Measurements from ENCODE around the gene DMRT3.

Gene DMRT3

GRCh38 chr9:962023-962422 lies 14.4 kb upstream of the DMRT3 start:
- CTCF ChIA-PET, result no interaction called here
- no peaks in the 10 kb centered on the region for H3K9me3 ChIP-seq (ENCODE audit: control insufficient read depth, insufficient read depth, low read depth, low read length)
- no peak overlapping the region for H3K4me3 ChIP-seq (ENCODE audit: low read depth, low read length)
- TF ChIP-seq ZXDB (tag by site-specific recombination; IDR thresholded peaks at IDR 0.05), result no peak
- 0 out of 2 replicates have a peak, but pooled peaks have one; percentile 18 for TF ChIP-seq PRDM10 (tag by site-specific recombination; IDR thresholded peaks at IDR 0.05)
- POLR2A ChIA-PET, result interaction anchor here (0.5 kb wide), 1 partner anchor 77 kb away, joined by 3 read pairs; no protein-coding TSS in a partner anchor
- H3K4me1 ChIP-seq (ENCODE audit: control insufficient read depth, insufficient read depth, low read length), result peaks cover 14% of the 10 kb centered on the region; the same call in 1 of the 2 replicates
- no peak overlapping the region for H3K27ac ChIP-seq (ENCODE audit: extremely low read depth, low read depth, low read length)
- no peaks in the 10 kb centered on the region for H3K36me3 ChIP-seq (ENCODE audit: control insufficient read depth in 2 of 2, insufficient read depth in 1 of 2, low read length in 2 of 2)

GRCh38 chr9:965497-965896 lies 11.0 kb upstream of the DMRT3 start:
- Histone ChIP-seq H3K9me3 (ENCODE audit: control insufficient read depth, insufficient read depth, low read depth, low read length) (no peaks in the 10 kb centered on the region), H3K4me3 (ENCODE audit: low read depth, low read length) (no peak overlapping the region), H3K4me1 (ENCODE audit: control insufficient read depth, insufficient read depth, low read length) (peaks cover 19% of the 10 kb centered on the region), H3K27ac (ENCODE audit: extremely low read depth, low read depth, low read length) (no peak overlapping the region), H3K36me3 (ENCODE audit: control insufficient read depth in 2 of 2, insufficient read depth in 1 of 2, low read length in 2 of 2) (no peaks in the 10 kb centered on the region)
- CTCF ChIA-PET, result interaction anchor here (0.5 to 2.1 kb wide), 3 partner anchors 31 to 131 kb away, joined by 3 to 12 read pairs (median 4); no protein-coding TSS in a partner anchor
- TF ChIP-seq ZBTB20 (tag by site-specific recombination; IDR thresholded peaks at IDR 0.05) (peak; percentile 37; the same call in 1 of the 2 replicates), ZNF37A (tag by site-specific recombination; IDR thresholded peaks at IDR 0.05) (no peak), ZFP69B (tag by site-specific recombination; IDR thresholded peaks at IDR 0.05) (0 out of 2 replicates have a peak, but pooled peaks have one; percentile 19), ZNF292 (tag by site-specific recombination; IDR thresholded peaks at IDR 0.05; ENCODE audit: borderline replicate concordance, low read depth) (no peak), ZNF202 (tag by site-specific recombination; IDR thresholded peaks at IDR 0.05; ENCODE audit: borderline replicate concordance) (no peak), ZNF692 (tag by site-specific recombination; IDR thresholded peaks at IDR 0.05) (peak; percentile 89)
- POLR2A ChIA-PET, result interaction anchor here (1.4 to 3.4 kb wide), 2 partner anchors 11 to 30 kb away, joined by 3 to 24 read pairs; partner anchors contain the start of gene DMRT3

- Histone ChIP-seq H3K27ac (ENCODE audit: extremely low read depth, low read depth, low read length) (no peak overlapping the region), H3K9me3 (ENCODE audit: control insufficient read depth, insufficient read depth, low read depth, low read length) (no peaks in the 10 kb centered on the region), H3K36me3 (ENCODE audit: control insufficient read depth in 2 of 2, insufficient read depth in 1 of 2, low read length in 2 of 2) (no peaks in the 10 kb centered on the region), H3K4me1 (ENCODE audit: control insufficient read depth, insufficient read depth, low read length) (peaks cover 19% of the 10 kb centered on the region), H3K4me3 (ENCODE audit: low read depth, low read length) (no peak overlapping the region)
- ChIA-PET POLR2A (interaction anchor here (3.4 kb wide), 1 partner anchor 9 kb away, joined by 24 read pairs; the partner anchor contains the start of gene DMRT3), CTCF (interaction anchor here (0.6 to 2.1 kb wide), 7 partner anchors 14 to 73 kb away, joined by 3 to 12 read pairs (median 3); no protein-coding TSS in a partner anchor)
- TF ChIP-seq ZSCAN30 (tag by site-specific recombination; IDR thresholded peaks at IDR 0.05), result no peak
- TF ChIP-seq BCL11A (tag by site-specific recombination; IDR thresholded peaks at IDR 0.05; ENCODE audit: low read depth), result no peak
- TF ChIP-seq OSR2 (tag by site-specific recombination; IDR thresholded peaks at IDR 0.05), result 0 out of 2 replicates have a peak, but pooled peaks have one; percentile 22
- TF ChIP-seq ZNF214 (tag by site-specific recombination; IDR thresholded peaks at IDR 0.05; ENCODE audit: borderline replicate concordance), result no peak
- no peak for TF ChIP-seq ZNF423 (tag by site-specific recombination; IDR thresholded peaks at IDR 0.05)
- TF ChIP-seq ZNF138 (tag by site-specific recombination; IDR thresholded peaks at IDR 0.05; ENCODE audit: borderline replicate concordance), result no peak
- no peak for TF ChIP-seq ZNF639 (tag by site-specific recombination; IDR thresholded peaks at IDR 0.05)
- TF ChIP-seq ZNF555 (tag by site-specific recombination; conservative IDR thresholded peaks at IDR 0.05), result no peak
- TF ChIP-seq SP7 (tag by site-specific recombination; IDR thresholded peaks at IDR 0.05), result 0 out of 2 replicates have a peak, but pooled peaks have one; percentile 18
- TF ChIP-seq ZNF362 (tag by site-specific recombination; IDR thresholded peaks at IDR 0.05), result no peak
Measured at GRCh38 chr9:966870-967269, 9.6 kb upstream of the DMRT3 start.
